ENCODE results near the gene RAMP3.

The RAMP3 gene

DNA sequence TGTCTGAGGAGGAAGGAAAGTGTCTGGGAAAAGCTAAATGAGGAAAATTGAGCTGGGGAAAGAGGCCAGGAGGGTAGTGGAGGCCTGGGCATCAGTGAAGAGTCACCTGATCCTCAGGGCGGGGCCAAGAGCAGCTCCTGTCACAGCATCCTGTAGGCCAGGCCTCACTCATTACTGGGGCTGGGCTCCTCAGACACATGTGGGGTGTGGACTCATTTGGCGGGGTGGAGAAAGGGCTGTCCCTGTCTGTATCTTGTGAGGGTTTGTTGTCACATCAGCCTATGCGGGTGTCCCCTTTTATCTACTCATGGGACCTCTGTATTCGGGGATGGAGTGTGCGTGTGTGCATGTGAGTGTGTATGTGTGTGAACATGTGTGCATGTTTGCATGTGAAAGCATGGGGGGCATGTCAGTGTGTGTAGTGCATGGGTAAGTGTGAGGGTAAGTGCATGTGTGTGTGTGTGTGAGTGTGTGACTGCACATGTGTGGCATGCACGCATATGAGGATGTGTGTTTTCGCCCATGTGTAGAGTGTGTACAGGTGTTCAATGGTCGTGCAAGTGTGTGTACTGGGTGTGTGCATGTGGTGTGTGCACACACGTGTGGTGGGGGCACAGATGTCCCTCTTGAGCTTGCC lies 67.8 kb downstream of the RAMP3 start:
- DNase-seq, result no peak

GRCh38 chr7:45225948-45226335 lies 68.4 kb downstream of the RAMP3 start:
- no peak for DNase-seq

DNA sequence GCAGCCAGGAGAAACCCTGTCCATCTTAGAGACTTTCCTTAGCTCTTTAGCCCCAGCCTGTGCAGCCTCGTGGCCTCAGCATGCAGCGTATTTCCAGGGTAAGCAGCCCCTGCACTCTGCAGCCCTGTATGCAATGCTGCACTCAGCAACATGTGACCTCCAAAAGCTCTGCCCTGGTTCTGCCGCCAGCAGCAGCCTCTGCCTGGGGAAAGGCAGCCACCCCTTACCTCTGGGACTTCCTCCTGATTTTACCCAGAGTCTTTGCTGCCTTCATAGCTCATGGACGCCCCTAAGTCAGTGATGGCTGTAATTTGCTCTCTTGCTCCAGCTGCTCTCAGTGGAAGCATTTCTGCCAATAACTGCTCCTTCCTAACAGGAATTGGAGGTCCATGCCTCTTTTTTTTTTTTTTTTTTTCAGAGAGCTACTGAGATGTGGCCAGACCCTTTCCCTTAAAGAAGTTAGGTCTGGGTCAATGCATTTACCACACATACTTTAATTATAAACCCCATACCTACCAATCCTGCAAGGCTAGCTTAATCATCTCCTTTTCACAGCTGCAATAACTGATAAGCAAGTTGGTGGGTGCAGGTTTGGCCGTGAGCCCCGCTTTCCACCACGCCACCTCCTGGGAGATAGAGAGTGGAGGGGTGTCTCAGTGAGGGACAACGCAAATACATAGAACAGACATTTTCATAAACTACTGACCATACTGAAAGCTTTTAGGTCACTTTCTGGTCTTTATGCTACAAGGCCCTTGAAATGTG lies 71.7 kb downstream of the RAMP3 start:
- no peak for DNase-seq

GRCh38 chr7:45230083-45230482 lies 72.5 kb downstream of the RAMP3 start:
- DNase-seq, result no peak

DNA sequence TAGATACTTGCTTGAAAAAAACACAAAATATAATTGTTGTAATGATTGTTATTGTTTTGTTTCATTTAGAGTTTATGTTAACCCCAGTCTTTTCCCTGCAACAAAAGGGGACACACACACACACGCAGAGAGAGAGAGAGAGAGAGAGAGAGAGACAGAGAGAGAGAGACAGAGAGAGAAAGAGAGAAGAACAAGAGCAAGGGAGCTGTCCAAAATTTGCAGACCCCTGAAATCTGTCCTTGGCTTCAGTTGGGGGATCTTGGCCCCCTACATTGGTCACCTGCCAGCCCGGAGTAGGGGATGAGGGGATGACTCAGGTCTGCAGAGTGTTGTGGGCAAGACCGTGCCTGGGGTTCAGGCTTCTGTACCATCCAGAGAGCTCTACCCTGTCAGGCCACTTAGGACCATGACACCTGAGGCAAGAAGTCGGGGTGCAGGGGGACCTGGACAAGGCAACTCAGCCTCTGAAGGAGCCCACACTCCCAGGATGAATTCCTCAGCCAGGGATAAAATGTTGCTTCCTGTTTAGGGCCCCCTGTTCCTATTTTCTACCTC lies 73.1 kb downstream of the RAMP3 start:
- DNase-seq, result no peak

GRCh38 chr7:45233249-45233775 lies 75.7 kb downstream of the RAMP3 start:
- no peak for DNase-seq
